H1 (cell line): ENCODE measurements around the gene SPARC. TPM values are rescaled to one million over a fixed set of nuclear protein-coding genes. Genes with fewer than 3 reads are reported as not detected.

Source experiments
- CTCF ChIA-PET: fragments of 300-600 bp; sonication (Branson Sonifier 250); formaldehyde crosslinking; loops from one replicate; lab custom pipeline; 2021; ENCODE audit not compliant: partially characterized antibody; lab: Charles Lee
- POLR2A ChIA-PET: fragments of 300-600 bp; sonication (Branson Sonifier 250); formaldehyde crosslinking; loops from one replicate; lab custom pipeline; 2021; ENCODE audit warnings: inconsistent platforms; ENCODE audit not compliant: partially characterized antibody; lab: Charles Lee
- DNase-seq, 2 experiments: peaks; one replicate each; pipeline versions ENCODE4 v3.0.0 to v3.0.0-alpha.2; 2010 to 2022; ENCODE audit warnings: low spot score in 2 of 2, low read depth in 1 of 2, mixed read lengths in 1 of 2
- FAIRE-seq: peaks from 2 replicates; lab custom pipeline; 2011; peaks lifted over from hg19 to GRCh38; lab: Jason Lieb, UNC
- H2AFZ ChIP-seq: 2 replicates; pipeline ENCODE4 v1.8.1; 2012; ENCODE audit warnings: low read length, inconsistent platforms
- H2AK5ac ChIP-seq: 2 replicates; pipeline ENCODE4 v1.6.1; 2013; ENCODE audit warnings: low read depth, low read length
- H2BK120ac ChIP-seq: replicated peaks from 2 replicates; pipeline ENCODE3; 2013; ENCODE audit warnings: low read depth, low read length, inconsistent platforms
- H2BK12ac ChIP-seq: 2 replicates; pipeline ENCODE4 v1.6.1; 2013; ENCODE audit warnings: low read depth, low read length
- H2BK15ac ChIP-seq: 2 replicates; pipeline ENCODE4 v1.6.1; 2013; ENCODE audit warnings: low read length
- H2BK20ac ChIP-seq: 2 replicates; pipeline ENCODE4 v1.6.1; 2013; ENCODE audit warnings: low read length
- H2BK5ac ChIP-seq: 2 replicates; pipeline ENCODE4 v1.6.1; 2013; ENCODE audit warnings: low read depth, low read length
- H3K14ac ChIP-seq: 2 replicates; pipeline ENCODE4 v1.6.1; 2013; ENCODE audit warnings: inconsistent platforms; ENCODE audit not compliant: insufficient read length
- H3K18ac ChIP-seq: 2 replicates; pipeline ENCODE4 v1.6.1; 2013; ENCODE audit warnings: low read length; ENCODE audit errors: extremely low read depth
- H3K23ac ChIP-seq: 2 replicates; pipeline ENCODE4 v1.6.1; 2013; ENCODE audit warnings: inconsistent platforms; ENCODE audit not compliant: insufficient read length
- H3K23me2 ChIP-seq: 2 replicates; pipeline ENCODE4 v1.6.1; 2013; ENCODE audit warnings: low read depth, low read length
- H3K27ac ChIP-seq: 2 replicates; pipeline ENCODE4 v1.6.1; 2011; ENCODE audit warnings: low read depth, low read length, inconsistent platforms
- H3K27me3 ChIP-seq, 4 experiments: replicated peaks in 1 of 4; 1 replicate in 1 of 4; 2 replicates in 3 of 4; pipeline versions ENCODE4 v1.6.1 to v1.8.1; 2011 to 2013; ENCODE audit warnings: low read length in 3 of 4, mild to moderate bottlenecking in 3 of 4, inconsistent platforms in 2 of 4, mixed read lengths in 2 of 4, moderate library complexity in 1 of 4; ENCODE audit not compliant: control insufficient read depth in 3 of 4, insufficient read depth in 3 of 4; ENCODE audit errors: extremely low read depth in 1 of 4
- H3K36me3 ChIP-seq, 4 experiments: 2 replicates each; pipeline versions ENCODE4 v1.6.1 to v1.8.1; 2011 to 2013; ENCODE audit warnings: mild to moderate bottlenecking in 4 of 4, low read length in 3 of 4, moderate library complexity in 2 of 4, control low read depth in 1 of 4, inconsistent platforms in 1 of 4; ENCODE audit not compliant: insufficient read depth in 4 of 4, control insufficient read depth in 2 of 4
- H3K4ac ChIP-seq: replicated peaks from 2 replicates; pipeline ENCODE3; 2013; ENCODE audit warnings: low read length, low read depth, mixed read lengths, inconsistent platforms; ENCODE audit not compliant: insufficient read length
- H3K4me1 ChIP-seq, 4 experiments: replicated peaks in 1 of 4; 1 replicate in 1 of 4; 2 replicates in 3 of 4; pipeline versions ENCODE4 v1.6.1 to v1.8.1; 2011 to 2013; ENCODE audit warnings: low read length in 3 of 4, inconsistent platforms in 2 of 4, mixed read lengths in 1 of 4; ENCODE audit not compliant: insufficient read depth in 4 of 4, control insufficient read depth in 3 of 4
- H3K4me2 ChIP-seq, 2 experiments: 2 replicates each; pipeline versions ENCODE4 v1.6.1 to v1.8.1; 2011 to 2013; ENCODE audit warnings: low read depth in 2 of 2, low read length in 2 of 2, control low read depth in 1 of 2, inconsistent platforms in 1 of 2, mild to moderate bottlenecking in 1 of 2; ENCODE audit not compliant: insufficient read depth in 1 of 2
- H3K4me3 ChIP-seq, 4 experiments: fragments of 200-600, 300-600 bp in 1 of 4; sonication (generic), shearing (Covaris generic), sonication (Bioruptor Twin) in 1 of 4; 2 replicates each; pipeline versions ENCODE4 v1.5.1 to v1.8.1; 2011 to 2016; ENCODE audit warnings: low read length in 4 of 4, low read depth in 3 of 4, control low read depth in 2 of 4, inconsistent platforms in 2 of 4, mild to moderate bottlenecking in 2 of 4, mixed read lengths in 1 of 4, moderate library complexity in 1 of 4; ENCODE audit not compliant: insufficient read depth in 2 of 4; ENCODE audit errors: extremely low read depth in 1 of 4
- H3K56ac ChIP-seq: replicated peaks from 2 replicates; pipeline ENCODE3; 2013; ENCODE audit warnings: low read depth, mild to moderate bottlenecking, mixed read lengths, low read length, inconsistent platforms; ENCODE audit not compliant: insufficient read length
- H3K79me1 ChIP-seq: 2 replicates; pipeline ENCODE4 v1.6.1; 2013; ENCODE audit warnings: low read depth, low read length, control low read depth
- H3K79me2 ChIP-seq, 2 experiments: 2 replicates each; pipeline versions ENCODE4 v1.6.1 to v1.8.1; 2012 to 2013; ENCODE audit warnings: low read length in 2 of 2, mild to moderate bottlenecking in 2 of 2, inconsistent platforms in 1 of 2; ENCODE audit not compliant: insufficient read depth in 2 of 2, control insufficient read depth in 1 of 2
- H3K9ac ChIP-seq, 4 experiments: replicated peaks in 1 of 4; 1 replicate in 1 of 4; 2 replicates in 3 of 4; pipeline versions ENCODE4 v1.6.1 to v1.8.1; 2011 to 2013; ENCODE audit warnings: low read depth in 3 of 4, low read length in 3 of 4, control low read depth in 2 of 4, mild to moderate bottlenecking in 2 of 4, moderate library complexity in 2 of 4, inconsistent platforms in 1 of 4; ENCODE audit errors: extremely low read depth in 1 of 4
- H3K9me3 ChIP-seq, 2 experiments: 2 replicates each; pipeline versions ENCODE4 v1.6.1 to v1.8.1; 2012 to 2013; ENCODE audit warnings: mild to moderate bottlenecking in 2 of 2, moderate library complexity in 2 of 2, control low read depth in 1 of 2, inconsistent platforms in 1 of 2, low read depth in 1 of 2, low read length in 1 of 2, mixed read lengths in 1 of 2; ENCODE audit not compliant: insufficient read depth in 2 of 2
- H4K20me1 ChIP-seq, 2 experiments: replicated peaks in 1 of 2; 2 replicates each; pipeline versions ENCODE3 to v1.8.1; 2011 to 2013; ENCODE audit warnings: inconsistent platforms in 2 of 2, low read length in 2 of 2, mild to moderate bottlenecking in 1 of 2; ENCODE audit not compliant: insufficient read depth in 2 of 2, control insufficient read depth in 1 of 2
- H4K5ac ChIP-seq: 2 replicates; pipeline ENCODE4 v1.6.1; 2013; ENCODE audit warnings: low read length, low read depth, mixed read lengths, inconsistent platforms; ENCODE audit not compliant: insufficient read length
- H4K8ac ChIP-seq: 2 replicates; pipeline ENCODE4 v1.8.0; 2013; ENCODE audit warnings: mild to moderate bottlenecking, moderate library complexity, low read length, inconsistent platforms; ENCODE audit not compliant: insufficient read depth; ENCODE audit errors: extremely low read depth
- H4K91ac ChIP-seq: replicated peaks from 2 replicates; pipeline ENCODE3; 2013; ENCODE audit warnings: low read length, mixed read lengths, inconsistent platforms; ENCODE audit not compliant: insufficient read length
- CHD2 ChIP-seq: IDR thresholded peaks from 2 replicates; pipeline ENCODE4 v1.6.1; 2012; ENCODE audit warnings: low read length, improper control_type of control experiment
- JUND ChIP-seq: IDR thresholded peaks from 2 replicates; pipeline ENCODE4 v1.6.1; 2011; ENCODE audit warnings: mild to moderate bottlenecking, improper control_type of control experiment, low read length
- RNF2 ChIP-seq: fragments of 200-900, 300-1000 bp; sonication (generic); IDR thresholded peaks from 2 replicates; pipeline ENCODE4 v1.7.1; 2016; ENCODE audit warnings: borderline replicate concordance, low read depth, mild to moderate bottlenecking, antibody characterized with exemption, low read length; ENCODE audit not compliant: poor library complexity, severe bottlenecking; ENCODE audit errors: missing control alignments
- SAP30 ChIP-seq: fragments of 300-600 bp; sonication (generic); IDR thresholded peaks from 2 replicates; pipeline ENCODE4 v1.7.1; 2012; ENCODE audit warnings: low read length, moderate library complexity, mild to moderate bottlenecking, inconsistent platforms; ENCODE audit not compliant: insufficient read depth, insufficient replicate concordance
- SIRT6 ChIP-seq: IDR thresholded peaks from one replicate; pipeline ENCODE4 v1.7.1; 2012; ENCODE audit warnings: low read length, inconsistent platforms
- SIX5 ChIP-seq: IDR thresholded peaks from 2 replicates; pipeline ENCODE4 v1.6.1; 2011; ENCODE audit warnings: mild to moderate bottlenecking, low read depth, low read length
- SP1 ChIP-seq: IDR thresholded peaks from 2 replicates; pipeline ENCODE4 v1.6.1; 2011; ENCODE audit warnings: low read depth, low read length
- SP2 ChIP-seq: IDR thresholded peaks from 2 replicates; pipeline ENCODE4 v1.6.1; 2012; ENCODE audit warnings: mild to moderate bottlenecking, low read length, inconsistent platforms
- TAF1 ChIP-seq: IDR thresholded peaks from 2 replicates; pipeline ENCODE4 v1.6.1; 2011; ENCODE audit warnings: mild to moderate bottlenecking, low read depth, low read length
- TAF7 ChIP-seq: optimal IDR thresholded peaks from 2 replicates; pipeline ENCODE3; 2011; ENCODE audit warnings: low read depth, mild to moderate bottlenecking, inconsistent platforms, low read length, moderate library complexity, borderline replicate concordance
- TCF12 ChIP-seq: IDR thresholded peaks from 2 replicates; pipeline ENCODE4 v1.6.1; 2011; ENCODE audit warnings: low read depth, mild to moderate bottlenecking, low read length
- WGBS, 2 experiments: shearing (Covaris generic) in 1 of 2; methylation state at CpG; one replicate each; pipeline versions ENCODE4 v1.1.6 to v1.1.7; 2013 to 2015; ENCODE audit warnings: low lambda C conversion rate in 2 of 2, mixed read lengths in 2 of 2, inconsistent platforms in 1 of 2, low coverage in 1 of 2, missing lambda C conversion rate in 1 of 2; ENCODE audit not compliant: insufficient replicate concordance in 2 of 2, insufficient coverage in 1 of 2, insufficient read length in 1 of 2; ENCODE audit errors: extremely low coverage in 1 of 2, missing lambda C conversion rate in 1 of 2; 5-methylcytosine and 5-hydroxymethylcytosine counted together
- polyA plus RNA-seq, 7 experiments: library from polyadenylated mRNA; depleted of rRNA in 3 of 7; stranded (reverse) in 5 of 7; unstranded in 2 of 7; fragments of >200 nt in 5 of 7; fragments of 200-250 nt in 2 of 7; gene quantifications; 1 replicate in 5 of 7; 2 replicates in 1 of 7; 4 replicates in 1 of 7; pipeline versions ENCODE4 v1.2.1 to v1.2.3, GENCODE V29; 2011 to 2013; ENCODE audit warnings: missing spikeins in 2 of 7, mixed read lengths in 2 of 7
- total RNA-seq: library from RNA; stranded (reverse); fragmentation: NEBNext Ultra II Directional; extraction: Animal tissue kit (Norgen Biotek cat#: 25700); gene quantifications from 2 replicates; pipeline ENCODE4 v1.2.1, GENCODE V29; 2021
- TF ChIP-seq, protein P1 (sequence below): IDR thresholded peaks from 2 replicates; pipeline ENCODE4 v1.6.1; 2011; ENCODE audit warnings: low read length, improper control_type of control experiment

SPARC gene
- total and polyA plus RNA-seq, 2 of the 8 experiments (the other 6 are each of a cell fraction or from before 2014, with no cell fraction given) = 375 to 438 TPM

DNA sequence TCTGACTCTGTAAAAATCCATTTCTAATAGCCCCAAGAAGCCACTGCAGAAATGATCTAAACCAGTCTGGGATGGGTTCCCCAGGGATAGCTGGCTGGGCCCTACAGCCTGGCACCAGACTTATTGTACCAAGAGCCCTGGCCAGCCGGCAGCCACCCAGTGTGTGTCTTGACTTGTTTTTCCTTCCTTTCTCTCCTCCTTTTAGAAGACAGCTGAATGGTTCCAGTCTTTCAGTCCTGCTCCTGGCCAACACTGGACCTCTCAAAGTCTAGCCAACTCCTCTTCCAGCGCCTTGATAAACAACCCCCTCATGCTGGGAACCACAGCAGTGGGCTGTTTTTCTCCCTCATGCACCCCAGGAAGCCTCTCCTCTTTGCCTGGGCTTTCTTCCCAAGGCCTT is 37.6 kb upstream of the SPARC start:
- Histone ChIP-seq H3K4me3 (no peak overlapping the region), H4K5ac (no peak overlapping the region), H4K20me1 (no peaks in the 10 kb centered on the region), H2AK5ac (no peak overlapping the region), H3K27me3 (no peaks in the 10 kb centered on the region), H4K91ac (no peak overlapping the region), H3K79me2 (no peaks in the 10 kb centered on the region), H3K23ac (no peak overlapping the region), H3K27ac (no peak overlapping the region), H3K4ac (no peak overlapping the region), H2BK20ac (no peak overlapping the region), H3K36me3 (peaks cover 0 to 2% (median 0%) of the 10 kb centered on the region in 4 experiments; a peak in 1 of 8 replicates), H3K4me2 (no peak overlapping the region), H3K9ac (no peak overlapping the region), H4K8ac (no peak overlapping the region), H3K23me2 (no peaks in the 10 kb centered on the region), H2BK15ac (no peak overlapping the region), H2BK5ac (no peak overlapping the region), H2BK120ac (no peak overlapping the region), H3K18ac (no peak overlapping the region), H3K9me3 (peaks cover 2 to 3% of the 10 kb centered on the region in 2 experiments; a peak in 2 of 4 replicates), H3K79me1 (no peaks in the 10 kb centered on the region), H2AFZ (no peak overlapping the region), H3K14ac (no peak overlapping the region), H3K56ac (no peak overlapping the region), H2BK12ac (no peak overlapping the region), H3K4me1 (peaks cover 0 to 10% (median 6%) of the 10 kb centered on the region in 4 experiments; a peak in 4 of 7 replicates)
- ChIA-PET CTCF (interaction anchor here (1.8 to 11.6 kb wide), 3 partner anchors 14 to 66 kb away, joined by 4 to 198 read pairs (median 6); no protein-coding TSS in a partner anchor), POLR2A (no interaction called here)
- FAIRE-seq (no peak), DNase-seq (no peak)
- 95% methylated on average over 2 of the region's 2 CpGs; no CpG with 5 or more reads in 1 of the 2 experiments for WGBS, 2 experiments
- TF ChIP-seq RNF2 (no peak), SIX5 (no peak), SAP30 (no peak), JUND (no peak), TAF1 (no peak), SP1 (no peak), SP2 (no peak), TCF12 (no peak), SIRT6 (no peak), TAF7 (no peak), CHD2 (no peak)
- TF ChIP-seq, protein P1, sequence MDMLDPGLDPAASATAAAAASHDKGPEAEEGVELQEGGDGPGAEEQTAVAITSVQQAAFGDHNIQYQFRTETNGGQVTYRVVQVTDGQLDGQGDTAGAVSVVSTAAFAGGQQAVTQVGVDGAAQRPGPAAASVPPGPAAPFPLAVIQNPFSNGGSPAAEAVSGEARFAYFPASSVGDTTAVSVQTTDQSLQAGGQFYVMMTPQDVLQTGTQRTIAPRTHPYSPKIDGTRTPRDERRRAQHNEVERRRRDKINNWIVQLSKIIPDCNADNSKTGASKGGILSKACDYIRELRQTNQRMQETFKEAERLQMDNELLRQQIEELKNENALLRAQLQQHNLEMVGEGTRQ = no peak
